Dendritic cell treated with granulocyte-macrophage colony-stimulating factor and Interleukin-4, amounts not matched to agents 40 ng/mL and 50 ng/mL, for 4 days (primary cell): ENCODE results near the gene LMOD3.

Experiments used
- H3K27ac Mint-ChIP-seq: one replicate; pipeline ENCODE4 v1.8.0; 2022; ENCODE audit warnings: mild to moderate bottlenecking, mixed read lengths
- H3K27me3 Mint-ChIP-seq: one replicate; pipeline ENCODE4 v1.8.0; 2022; ENCODE audit warnings: mild to moderate bottlenecking, mixed read lengths
- H3K36me3 Mint-ChIP-seq: one replicate; pipeline ENCODE4 v1.8.0; 2022; ENCODE audit warnings: low read depth, mixed read lengths
- H3K4me1 Mint-ChIP-seq: one replicate; pipeline ENCODE4 v1.8.0; 2022; ENCODE audit warnings: low read depth, mixed read lengths
- H3K4me3 Mint-ChIP-seq: one replicate; pipeline ENCODE4 v1.8.0; 2022; ENCODE audit warnings: mild to moderate bottlenecking, moderate library complexity, mixed read lengths
- H3K9me3 Mint-ChIP-seq: one replicate; pipeline ENCODE4 v1.8.0; 2022; ENCODE audit warnings: mixed read lengths
- intact Hi-C: fragments of 100-400 bp; cut with micrococcal nuclease; formaldehyde crosslinking; loops from one replicate; pipeline ENCODE4 v1.15.0; 2022

The LMOD3 gene

GRCh38 chr3:69081583-69082262, 40.7 kb downstream of the LMOD3 start:
- H3K4me1 Mint-ChIP-seq: peaks cover 45% of the 10 kb centered on the region
- no peak overlapping the region for H3K4me3 Mint-ChIP-seq
- no peaks in the 10 kb centered on the region for H3K9me3 Mint-ChIP-seq
- intact Hi-C loops: loop anchor here (10.0 kb wide), 1 partner anchor 243 kb away; no protein-coding TSS in a partner anchor
- no peaks in the 10 kb centered on the region for H3K27me3 Mint-ChIP-seq
- H3K27ac Mint-ChIP-seq: peak overlapping the region; percentile 98
- H3K36me3 Mint-ChIP-seq: peaks cover 39% of the 10 kb centered on the region

- Mint-ChIP-seq H3K9me3 (no peaks in the 10 kb centered on the region), H3K36me3 (peaks cover 34% of the 10 kb centered on the region), H3K27ac (peak within 1 kb of the TSS; percentile 81), H3K4me1 (peaks cover 45% of the 10 kb centered on the region), H3K4me3 (peak within 1 kb of the TSS; percentile 76), H3K27me3 (no peaks in the 10 kb centered on the region)
- intact Hi-C loops: loop anchor here (10.0 kb wide), 1 partner anchor 244 kb away; no protein-coding TSS in a partner anchor
Measured at GRCh38 chr3:69080233-69080920, 42.0 kb downstream of the LMOD3 start, which contains the start of gene UBA3. UBA3 (minus strand) TSS chr3:69080365; CDS start chr3:69080353, 12 bp downstream.

GRCh38 chr3:69079269-69080159, 42.9 kb downstream of the LMOD3 start:
- no peaks in the 10 kb centered on the region for H3K27me3 Mint-ChIP-seq
- peak overlapping the region; percentile 81 for H3K27ac Mint-ChIP-seq
- H3K4me3 Mint-ChIP-seq: peak overlapping the region; percentile 76
- peaks cover 42% of the 10 kb centered on the region for H3K4me1 Mint-ChIP-seq
- intact Hi-C loops: loop anchor here (2.0 to 10.0 kb wide), 2 partner anchors 13 to 245 kb away; no protein-coding TSS in a partner anchor
- H3K36me3 Mint-ChIP-seq: peaks cover 25% of the 10 kb centered on the region
- H3K9me3 Mint-ChIP-seq: no peaks in the 10 kb centered on the region

- Mint-ChIP-seq H3K27ac (peak overlapping the region; percentile 0), H3K27me3 (no peaks in the 10 kb centered on the region), H3K4me3 (no peak overlapping the region), H3K4me1 (peaks cover 23% of the 10 kb centered on the region), H3K36me3 (peaks cover 65% of the 10 kb centered on the region), H3K9me3 (no peaks in the 10 kb centered on the region)
- intact Hi-C loops: no loop called here
Measured at GRCh38 chr3:69072928-69073327, 49.5 kb downstream of the LMOD3 start.

GRCh38 chr3:69066121-69066520, 56.3 kb downstream of the LMOD3 start:
- H3K27me3 Mint-ChIP-seq: no peaks in the 10 kb centered on the region
- H3K4me1 Mint-ChIP-seq: peaks cover 5% of the 10 kb centered on the region
- no peaks in the 10 kb centered on the region for H3K9me3 Mint-ChIP-seq
- intact Hi-C loops: no loop called here
- no peak overlapping the region for H3K4me3 Mint-ChIP-seq
- H3K36me3 Mint-ChIP-seq: peaks cover 74% of the 10 kb centered on the region
- H3K27ac Mint-ChIP-seq: no peak overlapping the region

- no peaks in the 10 kb centered on the region for H3K27me3 Mint-ChIP-seq
- no peak overlapping the region for H3K27ac Mint-ChIP-seq
- intact Hi-C loops: no loop called here
- no peaks in the 10 kb centered on the region for H3K9me3 Mint-ChIP-seq
- H3K36me3 Mint-ChIP-seq: peaks cover 74% of the 10 kb centered on the region
- H3K4me3 Mint-ChIP-seq: no peak overlapping the region
- H3K4me1 Mint-ChIP-seq: no peaks in the 10 kb centered on the region
Measured at GRCh38 chr3:69065318-69065964, 57.0 kb downstream of the LMOD3 start.

GRCh38 chr3:69063636-69064035, 58.8 kb downstream of the LMOD3 start:
- no peaks in the 10 kb centered on the region for H3K9me3 Mint-ChIP-seq
- peaks cover 85% of the 10 kb centered on the region for H3K36me3 Mint-ChIP-seq
- no peaks in the 10 kb centered on the region for H3K27me3 Mint-ChIP-seq
- H3K4me1 Mint-ChIP-seq: peaks cover 11% of the 10 kb centered on the region
- intact Hi-C loops: no loop called here
- H3K27ac Mint-ChIP-seq: no peak overlapping the region
- H3K4me3 Mint-ChIP-seq: no peak overlapping the region

- H3K4me1 Mint-ChIP-seq: peaks cover 18% of the 10 kb centered on the region
- H3K27me3 Mint-ChIP-seq: no peaks in the 10 kb centered on the region
- intact Hi-C loops: no loop called here
- H3K36me3 Mint-ChIP-seq: peaks cover 79% of the 10 kb centered on the region
- no peak overlapping the region for H3K27ac Mint-ChIP-seq
- no peak overlapping the region for H3K4me3 Mint-ChIP-seq
- no peaks in the 10 kb centered on the region for H3K9me3 Mint-ChIP-seq
Measured at GRCh38 chr3:69059688-69060087, 62.7 kb downstream of the LMOD3 start.

- Mint-ChIP-seq H3K36me3 (peaks cover 71% of the 10 kb centered on the region), H3K27me3 (no peaks in the 10 kb centered on the region), H3K4me1 (peaks cover 18% of the 10 kb centered on the region), H3K9me3 (no peaks in the 10 kb centered on the region), H3K4me3 (no peak overlapping the region), H3K27ac (peak overlapping the region; percentile 56)
- intact Hi-C loops: no loop called here
Measured at GRCh38 chr3:69058947-69059224, 63.5 kb downstream of the LMOD3 start.

GRCh38 chr3:69058180-69058946, 64.0 kb downstream of the LMOD3 start:
- H3K27me3 Mint-ChIP-seq: no peaks in the 10 kb centered on the region
- peaks cover 18% of the 10 kb centered on the region for H3K4me1 Mint-ChIP-seq
- H3K36me3 Mint-ChIP-seq: peaks cover 66% of the 10 kb centered on the region
- no peaks in the 10 kb centered on the region for H3K9me3 Mint-ChIP-seq
- peak overlapping the region; percentile 56 for H3K27ac Mint-ChIP-seq
- intact Hi-C loops: no loop called here
- H3K4me3 Mint-ChIP-seq: no peak overlapping the region
